Upper lobe of left lung (tissue), 4 donors: ENCODE data around the gene NFATC2.

Source experiments
- CTCF ChIP-seq, 6 experiments: fragments of 450-650 bp in 4 of 6; fragments of 200-600 bp in 2 of 6; sonication (generic) in 2 of 6; IDR thresholded peaks; one replicate each; pipeline ENCODE4 v1.5.1; 2016 to 2019; ENCODE audit warnings: antibody characterized with exemption in 6 of 6
- EP300 ChIP-seq, 4 donors: sonication (generic); formaldehyde crosslinking; IDR thresholded peaks; one replicate each; pipeline ENCODE4 v1.5.1; 2017; ENCODE audit warnings: antibody characterized with exemption in 4 of 4, control low read depth in 2 of 4
- POLR2A ChIP-seq, 4 donors: fragments of 450-650 bp; IDR thresholded peaks; one replicate each; pipeline ENCODE4 v1.5.1; 2016 to 2017; ENCODE audit warnings: antibody characterized with exemption in 4 of 4, mild to moderate bottlenecking in 2 of 4
- POLR2AphosphoS5 ChIP-seq, 2 donors: sonication (generic); formaldehyde crosslinking; IDR thresholded peaks; one replicate each; pipeline ENCODE4 v1.5.1; 2017; ENCODE audit warnings: antibody characterized with exemption in 2 of 2

- TF ChIP-seq CTCF (IDR thresholded peaks at IDR 0.05): no peak
- no peak for TF ChIP-seq POLR2A (IDR thresholded peaks at IDR 0.05)
- no peak for TF ChIP-seq EP300 (IDR thresholded peaks at IDR 0.05)
- no peak for TF ChIP-seq POLR2AphosphoS5 (IDR thresholded peaks at IDR 0.05)
Measured at GRCh38 chr20:51394706-51395105, 147.8 kb downstream of the NFATC2 start.
